NT2/D1 (cell line): ENCODE measurements around the gene KRT25.
"Not testable (repeated sequence)": the region's sequence is repeated elsewhere in the genome, so short reads cannot be mapped to it uniquely, and the experiment has no call there.

Experiments
- DNase-seq: peaks from one replicate; pipeline ENCODE4 v3.0.0-alpha.2; 2011; ENCODE audit warnings: low read depth, low spot score
- H3K27me3 ChIP-seq: 2 replicates; pipeline ENCODE4 v1.6.0; 2011; ENCODE audit warnings: mild to moderate bottlenecking; ENCODE audit not compliant: insufficient read length, insufficient read depth
- H3K36me3 ChIP-seq: 2 replicates; pipeline ENCODE4 v1.6.1; 2011; ENCODE audit warnings: mild to moderate bottlenecking, low read length, mixed read lengths; ENCODE audit not compliant: insufficient read depth, insufficient read length
- H3K4me1 ChIP-seq: 2 replicates; pipeline ENCODE4 v1.5.1; 2011; ENCODE audit not compliant: insufficient read depth, insufficient read length
- H3K4me3 ChIP-seq: 2 replicates; pipeline ENCODE4 v1.5.1; 2011; ENCODE audit warnings: low read depth; ENCODE audit not compliant: insufficient read length
- H3K9ac ChIP-seq: 2 replicates; pipeline ENCODE4 v1.6.0; 2011; ENCODE audit warnings: low read depth; ENCODE audit not compliant: insufficient read length
- H3K9me3 ChIP-seq: 2 replicates; pipeline ENCODE4 v1.5.1; 2011; ENCODE audit warnings: mild to moderate bottlenecking, low read length; ENCODE audit not compliant: insufficient read depth
- SUZ12 ChIP-seq: IDR thresholded peaks from 2 replicates; pipeline ENCODE4 v1.6.1; 2011; ENCODE audit not compliant: insufficient read length, insufficient read depth; ENCODE audit errors: extremely low read depth
- YY1 ChIP-seq: IDR thresholded peaks from 2 replicates; pipeline ENCODE4 v1.6.1; 2011; ENCODE audit not compliant: insufficient read length, insufficient read depth
- ZNF274 ChIP-seq: IDR thresholded peaks from 2 replicates; pipeline ENCODE4 v1.6.1; 2011; ENCODE audit warnings: mild to moderate bottlenecking, low read depth, low read length

The KRT25 gene

DNA sequence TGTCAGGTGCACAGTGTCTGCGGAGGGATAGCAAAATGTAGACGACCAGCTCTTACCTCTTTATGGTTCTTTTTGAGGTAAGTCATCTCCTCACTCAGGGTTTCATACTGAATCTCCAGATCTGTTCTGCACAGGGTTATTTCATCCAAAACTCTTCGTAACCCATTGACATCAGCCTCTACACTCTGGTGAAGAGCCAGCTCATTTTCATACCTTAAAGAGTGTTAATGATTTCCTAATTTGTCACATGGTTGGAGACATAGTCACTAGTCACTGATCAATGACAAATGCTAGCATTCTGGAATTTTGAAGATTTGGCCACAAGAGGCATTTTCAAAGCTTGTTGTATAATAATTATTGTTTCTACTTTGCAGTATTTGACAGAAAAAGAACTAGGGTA is 1.3 kb downstream of the KRT25 start:
- H3K9ac ChIP-seq = no peak overlapping the region
- H3K27me3 ChIP-seq = no peaks in the 10 kb centered on the region
- no peaks in the 10 kb centered on the region for H3K4me1 ChIP-seq
- H3K36me3 ChIP-seq = no peaks in the 10 kb centered on the region
- no peaks in the 10 kb centered on the region for H3K9me3 ChIP-seq
- TF ChIP-seq YY1 (no peak), SUZ12 (no peak), ZNF274 (no peak)
- H3K4me3 ChIP-seq = no peak overlapping the region
- DNase-seq = no peak

DNA sequence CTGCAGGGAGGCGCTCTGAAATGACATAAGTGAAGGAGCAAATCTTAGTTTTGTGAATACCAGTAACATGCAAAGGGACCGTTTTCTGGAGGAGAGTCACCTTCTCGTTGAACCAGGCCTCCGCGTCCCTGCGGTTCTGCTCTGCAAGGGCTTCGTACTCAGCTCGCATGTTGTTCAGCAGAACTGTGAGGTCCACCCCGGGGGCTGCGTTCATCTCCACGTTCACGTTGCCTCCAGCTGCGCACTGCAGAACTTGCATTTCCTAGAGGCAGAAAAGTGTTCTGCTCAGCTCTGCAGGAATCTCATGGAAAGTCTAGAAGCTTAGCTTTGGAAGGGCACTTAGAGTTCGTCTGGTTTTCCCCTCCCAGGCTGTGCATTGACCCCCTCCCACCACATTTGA is 4.1 kb downstream of the KRT25 start:
- no peak for DNase-seq
- Histone ChIP-seq H3K36me3 (no peaks in the 10 kb centered on the region), H3K9me3 (no peaks in the 10 kb centered on the region), H3K4me3 (no peak overlapping the region), H3K9ac (no peak overlapping the region), H3K27me3 (no peaks in the 10 kb centered on the region), H3K4me1 (no peaks in the 10 kb centered on the region)
- TF ChIP-seq YY1 = no peak
- no peak for TF ChIP-seq ZNF274
- no peak for TF ChIP-seq SUZ12

DNA sequence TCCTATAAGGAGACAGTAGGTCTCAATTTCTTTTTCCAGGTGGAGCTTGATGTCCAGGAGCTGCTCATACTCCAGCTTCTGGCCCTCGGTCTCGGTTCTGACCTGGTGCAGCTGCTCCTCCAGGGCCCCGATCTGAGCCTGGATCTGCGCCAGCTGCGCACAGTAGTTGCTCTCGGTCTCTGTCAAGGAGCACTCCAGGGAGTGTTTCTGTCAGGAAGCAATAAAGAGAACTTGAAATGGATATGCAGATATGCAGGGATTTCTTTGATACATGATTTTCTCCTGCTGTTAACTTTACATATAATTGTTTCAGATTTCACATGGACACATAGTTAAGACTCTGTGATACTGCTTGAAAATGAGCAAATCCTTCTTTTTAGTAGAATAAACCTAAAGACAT is 4.7 kb downstream of the KRT25 start:
- H3K4me1 ChIP-seq = no peaks in the 10 kb centered on the region
- DNase-seq = no peak
- no peak overlapping the region for H3K9ac ChIP-seq
- H3K4me3 ChIP-seq = no peak overlapping the region
- no peaks in the 10 kb centered on the region for H3K9me3 ChIP-seq
- no peaks in the 10 kb centered on the region for H3K36me3 ChIP-seq
- TF ChIP-seq YY1 = no peak
- TF ChIP-seq ZNF274 = no peak
- TF ChIP-seq SUZ12 = no peak
- H3K27me3 ChIP-seq = no peaks in the 10 kb centered on the region

GRCh38 chr17:40748666-40749065 is 6.5 kb downstream of the KRT25 start:
- not testable (repeated sequence) for H3K9ac ChIP-seq, H3K4me1 ChIP-seq, H3K9me3 ChIP-seq, DNase-seq, H3K27me3 ChIP-seq, H3K4me3 ChIP-seq, H3K36me3 ChIP-seq

- H3K27me3 ChIP-seq = no peaks in the 10 kb centered on the region
- peaks cover 16% of the 10 kb centered on the region; the same call in 1 of the 2 replicates for H3K9me3 ChIP-seq
- no peaks in the 10 kb centered on the region for H3K36me3 ChIP-seq
- no peak overlapping the region for H3K9ac ChIP-seq
- H3K4me1 ChIP-seq = no peaks in the 10 kb centered on the region
- TF ChIP-seq ZNF274 = no peak
- no peak for TF ChIP-seq SUZ12
- TF ChIP-seq YY1 = no peak
- no peak for DNase-seq
- H3K4me3 ChIP-seq = no peak overlapping the region
Observed at GRCh38 chr17:40738553-40738952, 16.6 kb downstream of the KRT25 start.

DNA sequence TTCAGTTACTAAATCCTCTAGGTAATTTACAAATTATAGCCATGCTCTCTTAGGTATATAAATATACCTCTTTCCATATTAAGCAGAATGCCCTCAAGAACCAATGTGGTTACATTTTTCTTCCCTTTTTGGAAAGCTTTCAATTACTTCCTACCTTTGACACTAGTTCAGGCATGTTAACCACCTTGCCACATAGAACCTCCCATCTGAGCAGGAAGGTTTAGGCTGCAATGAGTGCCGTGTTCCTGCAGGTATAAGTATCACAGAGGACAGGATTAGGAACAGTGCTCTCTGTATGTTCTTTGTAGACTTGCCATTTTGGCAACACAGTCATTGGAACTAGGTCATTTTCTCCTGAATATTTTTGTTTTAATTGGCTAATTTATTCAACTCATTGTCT is 20.1 kb downstream of the KRT25 start:
- TF ChIP-seq SUZ12 (no peak), ZNF274 (no peak), YY1 (no peak)
- H3K4me1 ChIP-seq = no peaks in the 10 kb centered on the region
- H3K36me3 ChIP-seq = no peaks in the 10 kb centered on the region
- peaks cover 16% of the 10 kb centered on the region; the same call in 1 of the 2 replicates for H3K9me3 ChIP-seq
- no peak for DNase-seq
- no peaks in the 10 kb centered on the region for H3K27me3 ChIP-seq
- H3K9ac ChIP-seq = no peak overlapping the region
- H3K4me3 ChIP-seq = no peak overlapping the region

GRCh38 chr17:40734018-40734417 is 21.1 kb downstream of the KRT25 start:
- H3K4me3 ChIP-seq = no peak overlapping the region
- H3K36me3 ChIP-seq = no peaks in the 10 kb centered on the region
- peaks cover 16% of the 10 kb centered on the region; the same call in 1 of the 2 replicates for H3K9me3 ChIP-seq
- H3K27me3 ChIP-seq = no peaks in the 10 kb centered on the region
- H3K9ac ChIP-seq = no peak overlapping the region
- H3K4me1 ChIP-seq = no peaks in the 10 kb centered on the region
- no peak for TF ChIP-seq YY1
- TF ChIP-seq SUZ12 = no peak
- TF ChIP-seq ZNF274 = no peak
- no peak for DNase-seq

- TF ChIP-seq ZNF274 = no peak
- TF ChIP-seq YY1 = no peak
- TF ChIP-seq SUZ12 = no peak
- no peak overlapping the region for H3K4me3 ChIP-seq
- H3K36me3 ChIP-seq = no peaks in the 10 kb centered on the region
- no peak overlapping the region for H3K9ac ChIP-seq
- H3K4me1 ChIP-seq = no peaks in the 10 kb centered on the region
- DNase-seq = no peak
- H3K27me3 ChIP-seq = no peaks in the 10 kb centered on the region
- H3K9me3 ChIP-seq = peaks cover 16% of the 10 kb centered on the region; the same call in 1 of the 2 replicates
Observed at GRCh38 chr17:40730970-40731369, 24.2 kb downstream of the KRT25 start.
